ENCODE results near the gene SKAP2.

SKAP2 gene

GRCh38 chr7:26858735-26859134 lies 5.7 kb downstream of the SKAP2 start:
- peaks cover 54% of the 10 kb centered on the region for H3K4me1 ChIP-seq (ENCODE audit: control insufficient read depth, insufficient read depth, low read length)
- no peak overlapping the region for H3K4me3 ChIP-seq (ENCODE audit: low read depth, low read length)
- peak overlapping the region; percentile 98 for H3K27ac ChIP-seq (ENCODE audit: extremely low read depth, low read depth, low read length)
- H3K36me3 ChIP-seq (ENCODE audit: control insufficient read depth in 2 of 2, insufficient read depth in 1 of 2, low read length in 2 of 2) = no peaks in the 10 kb centered on the region
- ChIA-PET CTCF (interaction anchor here (0.7 to 1.4 kb wide), 4 partner anchors 225 to 962 kb away, joined by 3 read pairs; no protein-coding TSS in a partner anchor), POLR2A (no interaction called here)
- H3K9me3 ChIP-seq (ENCODE audit: control insufficient read depth, insufficient read depth, low read depth, low read length) = no peaks in the 10 kb centered on the region
- TF ChIP-seq ZNF777 (tag by site-specific recombination; IDR thresholded peaks at IDR 0.05; ENCODE audit: borderline replicate concordance) (no peak), ZBTB8A (tag by site-specific recombination; IDR thresholded peaks at IDR 0.05) (peak; percentile 24; the same call in 1 of the 2 replicates), TSHZ1 (tag by site-specific recombination; IDR thresholded peaks at IDR 0.05; ENCODE audit: borderline replicate concordance) (no peak), ZNF341 (tag by site-specific recombination; IDR thresholded peaks at IDR 0.05; ENCODE audit: low read depth) (peak; percentile 54), ZNF24 (tag by site-specific recombination; IDR thresholded peaks at IDR 0.05) (no peak), ZNF747 (tag by site-specific recombination; IDR thresholded peaks at IDR 0.05) (no peak), OSR2 (tag by site-specific recombination; IDR thresholded peaks at IDR 0.05) (no peak)

DNA sequence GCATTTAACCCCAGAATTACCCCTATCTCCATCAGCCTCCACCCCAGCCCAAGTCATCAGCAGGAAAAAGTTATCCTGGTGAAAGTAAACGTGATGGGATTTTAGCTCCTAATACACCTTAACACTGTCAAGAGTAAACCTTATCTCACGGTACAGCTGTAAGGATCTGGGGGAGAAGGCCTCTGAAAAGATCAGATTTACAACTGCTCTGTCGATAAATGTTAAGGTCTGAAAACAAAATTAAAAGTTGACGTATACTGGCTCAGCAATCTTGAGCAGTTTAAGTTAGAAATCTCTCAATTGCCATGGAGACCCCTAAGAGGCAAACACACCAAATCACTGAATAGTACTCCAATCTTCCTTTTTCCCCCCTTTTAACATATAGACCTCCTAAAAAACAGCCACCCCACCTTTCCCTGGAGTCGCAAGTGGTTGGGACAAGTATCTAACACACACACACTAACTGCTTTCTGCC lies 6.1 kb downstream of the SKAP2 start:
- ChIA-PET CTCF (interaction anchor here (0.6 to 1.4 kb wide), 6 partner anchors 214 to 962 kb away, joined by 3 to 7 read pairs (median 3); partner anchors contain the start of gene HOXA5), POLR2A (interaction anchor here (1.0 to 1.1 kb wide), 2 partner anchors 233 to 273 kb away, joined by 3 to 6 read pairs; partner anchors contain the start of gene HOXA4)
- Histone ChIP-seq H3K27ac (ENCODE audit: extremely low read depth, low read depth, low read length) (peak overlapping the region; percentile 98), H3K4me3 (ENCODE audit: low read depth, low read length) (no peak overlapping the region), H3K9me3 (ENCODE audit: control insufficient read depth, insufficient read depth, low read depth, low read length) (no peaks in the 10 kb centered on the region), H3K36me3 (ENCODE audit: control insufficient read depth in 2 of 2, insufficient read depth in 1 of 2, low read length in 2 of 2) (no peaks in the 10 kb centered on the region), H3K4me1 (ENCODE audit: control insufficient read depth, insufficient read depth, low read length) (peaks cover 59% of the 10 kb centered on the region)
- TF ChIP-seq ZSCAN30 (tag by site-specific recombination; IDR thresholded peaks at IDR 0.05) (no peak), IKZF3 (tag by site-specific recombination; IDR thresholded peaks at IDR 0.05) (0 out of 2 replicates have a peak, but pooled peaks have one; percentile 1), ZNF433 (tag by site-specific recombination; IDR thresholded peaks at IDR 0.05; ENCODE audit: low read depth) (no peak), ZBTB17 (tag by site-specific recombination; IDR thresholded peaks at IDR 0.05) (peak; percentile 38)
- TF ChIP-seq, protein P1, sequence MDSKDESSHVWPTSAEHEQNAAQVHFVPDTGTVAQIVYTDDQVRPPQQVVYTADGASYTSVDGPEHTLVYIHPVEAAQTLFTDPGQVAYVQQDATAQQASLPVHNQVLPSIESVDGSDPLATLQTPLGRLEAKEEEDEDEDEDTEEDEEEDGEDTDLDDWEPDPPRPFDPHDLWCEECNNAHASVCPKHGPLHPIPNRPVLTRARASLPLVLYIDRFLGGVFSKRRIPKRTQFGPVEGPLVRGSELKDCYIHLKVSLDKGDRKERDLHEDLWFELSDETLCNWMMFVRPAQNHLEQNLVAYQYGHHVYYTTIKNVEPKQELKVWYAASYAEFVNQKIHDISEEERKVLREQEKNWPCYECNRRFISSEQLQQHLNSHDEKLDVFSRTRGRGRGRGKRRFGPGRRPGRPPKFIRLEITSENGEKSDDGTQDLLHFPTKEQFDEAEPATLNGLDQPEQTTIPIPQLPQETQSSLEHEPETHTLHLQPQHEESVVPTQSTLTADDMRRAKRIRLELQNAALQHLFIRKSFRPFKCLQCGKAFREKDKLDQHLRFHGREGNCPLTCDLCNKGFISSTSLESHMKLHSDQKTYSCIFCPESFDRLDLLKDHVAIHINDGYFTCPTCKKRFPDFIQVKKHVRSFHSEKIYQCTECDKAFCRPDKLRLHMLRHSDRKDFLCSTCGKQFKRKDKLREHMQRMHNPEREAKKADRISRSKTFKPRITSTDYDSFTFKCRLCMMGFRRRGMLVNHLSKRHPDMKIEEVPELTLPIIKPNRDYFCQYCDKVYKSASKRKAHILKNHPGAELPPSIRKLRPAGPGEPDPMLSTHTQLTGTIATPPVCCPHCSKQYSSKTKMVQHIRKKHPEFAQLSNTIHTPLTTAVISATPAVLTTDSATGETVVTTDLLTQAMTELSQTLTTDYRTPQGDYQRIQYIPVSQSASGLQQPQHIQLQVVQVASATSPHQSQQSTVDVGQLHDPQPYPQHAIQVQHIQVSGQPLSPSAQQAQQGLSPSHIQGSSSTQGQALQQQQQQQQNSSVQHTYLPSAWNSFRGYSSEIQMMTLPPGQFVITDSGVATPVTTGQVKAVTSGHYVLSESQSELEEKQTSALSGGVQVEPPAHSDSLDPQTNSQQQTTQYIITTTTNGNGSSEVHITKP (tag by site-specific recombination; IDR thresholded peaks at IDR 0.05) = 0 out of 2 replicates have a peak, but pooled peaks have one; percentile 11

GRCh38 chr7:26857506-26858240 lies 6.7 kb downstream of the SKAP2 start:
- CTCF ChIA-PET = interaction anchor here (0.6 to 4.4 kb wide), 12 partner anchors 33 to 520 kb away, joined by 3 to 14 read pairs (median 4); partner anchors contain the start of gene HOXA5
- TF ChIP-seq ZNF202 (tag by site-specific recombination; IDR thresholded peaks at IDR 0.05; ENCODE audit: borderline replicate concordance) = no peak
- TF ChIP-seq, protein P2, sequence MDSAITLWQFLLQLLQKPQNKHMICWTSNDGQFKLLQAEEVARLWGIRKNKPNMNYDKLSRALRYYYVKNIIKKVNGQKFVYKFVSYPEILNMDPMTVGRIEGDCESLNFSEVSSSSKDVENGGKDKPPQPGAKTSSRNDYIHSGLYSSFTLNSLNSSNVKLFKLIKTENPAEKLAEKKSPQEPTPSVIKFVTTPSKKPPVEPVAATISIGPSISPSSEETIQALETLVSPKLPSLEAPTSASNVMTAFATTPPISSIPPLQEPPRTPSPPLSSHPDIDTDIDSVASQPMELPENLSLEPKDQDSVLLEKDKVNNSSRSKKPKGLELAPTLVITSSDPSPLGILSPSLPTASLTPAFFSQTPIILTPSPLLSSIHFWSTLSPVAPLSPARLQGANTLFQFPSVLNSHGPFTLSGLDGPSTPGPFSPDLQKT (IDR thresholded peaks at IDR 0.05; ENCODE audit: borderline replicate concordance, low read depth, low read length) = no peak
- peak; percentile 50 for TF ChIP-seq GLIS1 (tag by site-specific recombination; IDR thresholded peaks at IDR 0.05)
- TF ChIP-seq ZBTB17 (tag by site-specific recombination; IDR thresholded peaks at IDR 0.05) = peak; percentile 78
- TF ChIP-seq, protein P3, sequence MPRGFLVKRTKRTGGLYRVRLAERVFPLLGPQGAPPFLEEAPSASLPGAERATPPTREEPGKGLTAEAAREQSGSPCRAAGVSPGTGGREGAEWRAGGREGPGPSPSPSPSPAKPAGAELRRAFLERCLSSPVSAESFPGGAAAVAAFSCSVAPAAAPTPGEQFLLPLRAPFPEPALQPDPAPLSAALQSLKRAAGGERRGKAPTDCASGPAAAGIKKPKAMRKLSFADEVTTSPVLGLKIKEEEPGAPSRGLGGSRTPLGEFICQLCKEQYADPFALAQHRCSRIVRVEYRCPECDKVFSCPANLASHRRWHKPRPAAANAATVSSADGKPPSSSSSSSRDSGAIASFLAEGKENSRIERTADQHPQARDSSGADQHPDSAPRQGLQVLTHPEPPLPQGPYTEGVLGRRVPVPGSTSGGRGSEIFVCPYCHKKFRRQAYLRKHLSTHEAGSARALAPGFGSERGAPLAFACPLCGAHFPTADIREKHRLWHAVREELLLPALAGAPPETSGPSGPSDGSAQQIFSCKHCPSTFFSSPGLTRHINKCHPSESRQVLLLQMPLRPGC (tag by site-specific recombination; IDR thresholded peaks at IDR 0.05) = no peak
- TF ChIP-seq ZNF274 (IDR thresholded peaks at IDR 0.05; ENCODE audit: low read length) = no peak
- no peak for TF ChIP-seq ZNF274 (tag by site-specific recombination; IDR thresholded peaks at IDR 0.05; ENCODE audit: borderline replicate concordance)
- peak; percentile 86 for TF ChIP-seq ZNF600 (tag by site-specific recombination; IDR thresholded peaks at IDR 0.05)
- TF ChIP-seq ZNF558 (tag by site-specific recombination; IDR thresholded peaks at IDR 0.05) = no peak

More at GRCh38 chr7:26857506-26858240, 6.7 kb downstream of the SKAP2 start:
- peak overlapping the region; percentile 98 for H3K27ac ChIP-seq (ENCODE audit: extremely low read depth, low read depth, low read length)
- H3K36me3 ChIP-seq (ENCODE audit: control insufficient read depth in 2 of 2, insufficient read depth in 1 of 2, low read length in 2 of 2) = peaks cover 0 to 4% of the 10 kb centered on the region in 2 experiments; a peak in 1 of 3 replicates
- peaks cover 62% of the 10 kb centered on the region for H3K4me1 ChIP-seq (ENCODE audit: control insufficient read depth, insufficient read depth, low read length)
- POLR2A ChIA-PET = interaction anchor here (0.6 to 1.1 kb wide), 3 partner anchors 107 to 273 kb away, joined by 3 to 6 read pairs (median 4); partner anchors contain the start of gene HOXA4
- no peaks in the 10 kb centered on the region for H3K9me3 ChIP-seq (ENCODE audit: control insufficient read depth, insufficient read depth, low read depth, low read length)
- no peak overlapping the region for H3K4me3 ChIP-seq (ENCODE audit: low read depth, low read length)
